Measurements from ENCODE around the gene BCAS1. TPM values are rescaled to one million over a fixed set of nuclear protein-coding genes. Genes with fewer than 3 reads are reported as not detected.

Gene BCAS1
- total and polyA plus RNA-seq, 10 of the 15 experiments (the other 5 are each of a cell fraction or from before 2014, with no cell fraction given): 0.21 to 1.4 (median 0.55) TPM

DNA sequence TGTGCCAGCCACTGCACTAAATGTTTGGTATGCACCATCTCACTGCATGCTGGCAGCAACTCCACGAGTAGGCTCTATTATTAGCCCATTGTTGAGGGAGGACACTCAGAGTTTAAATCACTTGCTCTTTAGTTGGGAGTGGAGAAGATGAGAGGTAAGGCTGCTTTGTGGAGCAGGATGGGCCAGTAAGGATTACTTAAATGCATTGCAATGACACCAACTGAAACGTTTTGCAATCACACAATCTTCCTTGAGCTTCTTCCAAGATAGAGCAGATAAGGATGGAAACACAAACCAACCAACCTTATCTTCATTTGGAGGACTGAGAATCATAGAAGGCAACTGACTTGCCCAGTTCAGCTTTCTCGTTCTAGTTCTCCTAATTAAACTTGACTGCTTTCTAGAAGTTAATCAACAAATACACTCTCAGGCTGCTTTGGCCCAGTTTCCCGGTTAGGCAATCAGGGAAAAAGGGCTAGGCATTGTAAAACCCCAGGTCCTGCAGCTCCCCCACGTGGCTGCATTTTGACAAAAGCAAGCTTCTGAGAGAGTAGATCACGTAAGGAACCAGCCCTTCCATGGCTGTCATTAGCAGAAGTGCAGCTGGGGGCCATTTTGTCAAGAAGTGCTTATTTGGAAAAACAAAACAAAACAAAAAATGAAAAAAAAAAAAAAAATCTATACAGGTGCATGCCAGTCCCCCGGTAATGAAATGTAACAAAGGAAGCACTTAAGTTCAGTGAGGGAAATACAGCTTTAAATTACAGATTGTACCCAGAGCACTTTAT lies 130.6 kb downstream of the BCAS1 start (continued):
- TF ChIP-seq, protein P1, sequence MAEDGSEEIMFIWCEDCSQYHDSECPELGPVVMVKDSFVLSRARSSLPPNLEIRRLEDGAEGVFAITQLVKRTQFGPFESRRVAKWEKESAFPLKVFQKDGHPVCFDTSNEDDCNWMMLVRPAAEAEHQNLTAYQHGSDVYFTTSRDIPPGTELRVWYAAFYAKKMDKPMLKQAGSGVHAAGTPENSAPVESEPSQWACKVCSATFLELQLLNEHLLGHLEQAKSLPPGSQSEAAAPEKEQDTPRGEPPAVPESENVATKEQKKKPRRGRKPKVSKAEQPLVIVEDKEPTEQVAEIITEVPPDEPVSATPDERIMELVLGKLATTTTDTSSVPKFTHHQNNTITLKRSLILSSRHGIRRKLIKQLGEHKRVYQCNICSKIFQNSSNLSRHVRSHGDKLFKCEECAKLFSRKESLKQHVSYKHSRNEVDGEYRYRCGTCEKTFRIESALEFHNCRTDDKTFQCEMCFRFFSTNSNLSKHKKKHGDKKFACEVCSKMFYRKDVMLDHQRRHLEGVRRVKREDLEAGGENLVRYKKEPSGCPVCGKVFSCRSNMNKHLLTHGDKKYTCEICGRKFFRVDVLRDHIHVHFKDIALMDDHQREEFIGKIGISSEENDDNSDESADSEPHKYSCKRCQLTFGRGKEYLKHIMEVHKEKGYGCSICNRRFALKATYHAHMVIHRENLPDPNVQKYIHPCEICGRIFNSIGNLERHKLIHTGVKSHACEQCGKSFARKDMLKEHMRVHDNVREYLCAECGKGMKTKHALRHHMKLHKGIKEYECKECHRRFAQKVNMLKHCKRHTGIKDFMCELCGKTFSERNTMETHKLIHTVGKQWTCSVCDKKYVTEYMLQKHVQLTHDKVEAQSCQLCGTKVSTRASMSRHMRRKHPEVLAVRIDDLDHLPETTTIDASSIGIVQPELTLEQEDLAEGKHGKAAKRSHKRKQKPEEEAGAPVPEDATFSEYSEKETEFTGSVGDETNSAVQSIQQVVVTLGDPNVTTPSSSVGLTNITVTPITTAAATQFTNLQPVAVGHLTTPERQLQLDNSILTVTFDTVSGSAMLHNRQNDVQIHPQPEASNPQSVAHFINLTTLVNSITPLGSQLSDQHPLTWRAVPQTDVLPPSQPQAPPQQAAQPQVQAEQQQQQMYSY (CRISPR knock-in tag; IDR thresholded peaks at IDR 0.05): no peak
- TF ChIP-seq SIN3A (IDR thresholded peaks at IDR 0.05; ENCODE audit: low read depth, low read length) (no peak), POLR2A (IDR thresholded peaks at IDR 0.05; ENCODE audit: low read depth, low read length) (no peak), FOXK2 (IDR thresholded peaks at IDR 0.05) (no peak), ATF7 (IDR thresholded peaks at IDR 0.05; ENCODE audit: low read depth) (no peak; the same call in none of the 2 replicates), SREBF2 (IDR thresholded peaks at IDR 0.05; ENCODE audit: low read length) (no peak), MYB (IDR thresholded peaks at IDR 0.05; ENCODE audit: borderline replicate concordance, low read depth, low read length) (no peak), NR2C2 (IDR thresholded peaks at IDR 0.05; ENCODE audit: borderline replicate concordance, control insufficient read depth, insufficient read length, low read depth) (no peak), BCL11A (IDR thresholded peaks at IDR 0.05; ENCODE audit: low read depth, low read length) (peak; percentile 39; the same call in 1 of the 2 replicates), MEF2A (IDR thresholded peaks at IDR 0.05; ENCODE audit: insufficient read depth, low read depth, low read length) (peak; percentile 71), NRF1 (conservative IDR thresholded peaks at IDR 0.05; ENCODE audit: low read depth, low read length) (no peak), NBN (IDR thresholded peaks at IDR 0.05) (0 out of 2 replicates have a peak, but pooled peaks have one; percentile 72)
- TF ChIP-seq, protein P2, sequence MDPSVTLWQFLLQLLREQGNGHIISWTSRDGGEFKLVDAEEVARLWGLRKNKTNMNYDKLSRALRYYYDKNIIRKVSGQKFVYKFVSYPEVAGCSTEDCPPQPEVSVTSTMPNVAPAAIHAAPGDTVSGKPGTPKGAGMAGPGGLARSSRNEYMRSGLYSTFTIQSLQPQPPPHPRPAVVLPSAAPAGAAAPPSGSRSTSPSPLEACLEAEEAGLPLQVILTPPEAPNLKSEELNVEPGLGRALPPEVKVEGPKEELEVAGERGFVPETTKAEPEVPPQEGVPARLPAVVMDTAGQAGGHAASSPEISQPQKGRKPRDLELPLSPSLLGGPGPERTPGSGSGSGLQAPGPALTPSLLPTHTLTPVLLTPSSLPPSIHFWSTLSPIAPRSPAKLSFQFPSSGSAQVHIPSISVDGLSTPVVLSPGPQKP (IDR thresholded peaks at IDR 0.05; ENCODE audit: low read depth, low read length): no peak
- TF ChIP-seq, protein P3, sequence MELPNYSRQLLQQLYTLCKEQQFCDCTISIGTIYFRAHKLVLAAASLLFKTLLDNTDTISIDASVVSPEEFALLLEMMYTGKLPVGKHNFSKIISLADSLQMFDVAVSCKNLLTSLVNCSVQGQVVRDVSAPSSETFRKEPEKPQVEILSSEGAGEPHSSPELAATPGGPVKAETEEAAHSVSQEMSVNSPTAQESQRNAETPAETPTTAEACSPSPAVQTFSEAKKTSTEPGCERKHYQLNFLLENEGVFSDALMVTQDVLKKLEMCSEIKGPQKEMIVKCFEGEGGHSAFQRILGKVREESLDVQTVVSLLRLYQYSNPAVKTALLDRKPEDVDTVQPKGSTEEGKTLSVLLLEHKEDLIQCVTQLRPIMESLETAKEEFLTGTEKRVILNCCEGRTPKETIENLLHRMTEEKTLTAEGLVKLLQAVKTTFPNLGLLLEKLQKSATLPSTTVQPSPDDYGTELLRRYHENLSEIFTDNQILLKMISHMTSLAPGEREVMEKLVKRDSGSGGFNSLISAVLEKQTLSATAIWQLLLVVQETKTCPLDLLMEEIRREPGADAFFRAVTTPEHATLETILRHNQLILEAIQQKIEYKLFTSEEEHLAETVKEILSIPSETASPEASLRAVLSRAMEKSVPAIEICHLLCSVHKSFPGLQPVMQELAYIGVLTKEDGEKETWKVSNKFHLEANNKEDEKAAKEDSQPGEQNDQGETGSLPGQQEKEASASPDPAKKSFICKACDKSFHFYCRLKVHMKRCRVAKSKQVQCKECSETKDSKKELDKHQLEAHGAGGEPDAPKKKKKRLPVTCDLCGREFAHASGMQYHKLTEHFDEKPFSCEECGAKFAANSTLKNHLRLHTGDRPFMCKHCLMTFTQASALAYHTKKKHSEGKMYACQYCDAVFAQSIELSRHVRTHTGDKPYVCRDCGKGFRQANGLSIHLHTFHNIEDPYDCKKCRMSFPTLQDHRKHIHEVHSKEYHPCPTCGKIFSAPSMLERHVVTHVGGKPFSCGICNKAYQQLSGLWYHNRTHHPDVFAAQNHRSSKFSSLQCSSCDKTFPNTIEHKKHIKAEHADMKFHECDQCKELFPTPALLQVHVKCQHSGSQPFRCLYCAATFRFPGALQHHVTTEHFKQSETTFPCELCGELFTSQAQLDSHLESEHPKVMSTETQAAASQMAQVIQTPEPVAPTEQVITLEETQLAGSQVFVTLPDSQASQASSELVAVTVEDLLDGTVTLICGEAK (IDR thresholded peaks at IDR 0.05; ENCODE audit: borderline replicate concordance): no peak
- TF ChIP-seq, protein P4, sequence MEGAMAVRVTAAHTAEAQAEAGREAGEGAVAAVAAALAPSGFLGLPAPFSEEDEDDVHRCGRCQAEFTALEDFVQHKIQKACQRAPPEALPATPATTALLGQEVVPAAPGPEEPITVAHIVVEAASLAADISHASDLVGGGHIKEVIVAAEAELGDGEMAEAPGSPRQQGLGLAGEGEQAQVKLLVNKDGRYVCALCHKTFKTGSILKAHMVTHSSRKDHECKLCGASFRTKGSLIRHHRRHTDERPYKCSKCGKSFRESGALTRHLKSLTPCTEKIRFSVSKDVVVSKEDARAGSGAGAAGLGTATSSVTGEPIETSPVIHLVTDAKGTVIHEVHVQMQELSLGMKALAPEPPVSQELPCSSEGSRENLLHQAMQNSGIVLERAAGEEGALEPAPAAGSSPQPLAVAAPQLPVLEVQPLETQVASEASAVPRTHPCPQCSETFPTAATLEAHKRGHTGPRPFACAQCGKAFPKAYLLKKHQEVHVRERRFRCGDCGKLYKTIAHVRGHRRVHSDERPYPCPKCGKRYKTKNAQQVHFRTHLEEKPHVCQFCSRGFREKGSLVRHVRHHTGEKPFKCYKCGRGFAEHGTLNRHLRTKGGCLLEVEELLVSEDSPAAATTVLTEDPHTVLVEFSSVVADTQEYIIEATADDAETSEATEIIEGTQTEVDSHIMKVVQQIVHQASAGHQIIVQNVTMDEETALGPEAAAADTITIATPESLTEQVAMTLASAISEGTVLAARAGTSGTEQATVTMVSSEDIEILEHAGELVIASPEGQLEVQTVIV (IDR thresholded peaks at IDR 0.05; ENCODE audit: borderline replicate concordance, partially characterized antibody): no peak
- TF ChIP-seq, protein P5, sequence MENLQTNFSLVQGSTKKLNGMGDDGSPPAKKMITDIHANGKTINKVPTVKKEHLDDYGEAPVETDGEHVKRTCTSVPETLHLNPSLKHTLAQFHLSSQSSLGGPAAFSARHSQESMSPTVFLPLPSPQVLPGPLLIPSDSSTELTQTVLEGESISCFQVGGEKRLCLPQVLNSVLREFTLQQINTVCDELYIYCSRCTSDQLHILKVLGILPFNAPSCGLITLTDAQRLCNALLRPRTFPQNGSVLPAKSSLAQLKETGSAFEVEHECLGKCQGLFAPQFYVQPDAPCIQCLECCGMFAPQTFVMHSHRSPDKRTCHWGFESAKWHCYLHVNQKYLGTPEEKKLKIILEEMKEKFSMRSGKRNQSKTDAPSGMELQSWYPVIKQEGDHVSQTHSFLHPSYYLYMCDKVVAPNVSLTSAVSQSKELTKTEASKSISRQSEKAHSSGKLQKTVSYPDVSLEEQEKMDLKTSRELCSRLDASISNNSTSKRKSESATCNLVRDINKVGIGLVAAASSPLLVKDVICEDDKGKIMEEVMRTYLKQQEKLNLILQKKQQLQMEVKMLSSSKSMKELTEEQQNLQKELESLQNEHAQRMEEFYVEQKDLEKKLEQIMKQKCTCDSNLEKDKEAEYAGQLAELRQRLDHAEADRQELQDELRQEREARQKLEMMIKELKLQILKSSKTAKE (IDR thresholded peaks at IDR 0.05; ENCODE audit: low read depth, poor library complexity, severe bottlenecking): peak; percentile 70
